ENCODE results near the gene BLVRB.

Gene BLVRB

DNA sequence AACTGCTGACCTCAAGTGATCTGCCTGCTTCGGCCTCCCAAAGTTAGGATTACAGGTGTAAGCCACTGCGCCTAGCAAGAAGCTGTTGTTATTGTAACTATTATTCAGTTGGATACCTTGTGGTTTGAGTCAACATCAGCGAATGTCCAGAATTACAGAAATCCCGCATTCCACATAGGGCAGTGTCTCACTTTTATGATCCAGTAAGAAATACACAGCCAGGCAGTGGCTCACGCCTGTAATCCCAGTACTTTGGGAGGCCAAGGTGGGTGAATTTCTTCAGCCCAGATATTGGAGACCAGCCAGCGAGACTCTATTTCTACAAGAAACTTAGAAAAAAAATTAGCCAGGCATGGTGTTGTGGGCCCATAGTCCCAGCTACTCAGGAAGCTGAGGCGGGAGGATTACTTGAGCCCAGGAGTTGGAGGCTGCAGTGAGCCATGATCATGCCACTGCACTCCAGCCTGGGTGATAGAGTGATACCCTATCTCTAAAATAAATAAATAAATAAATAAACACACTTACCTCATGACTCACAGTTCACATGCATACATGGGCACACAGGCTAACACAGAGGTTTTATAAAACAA, 45.1 kb upstream of the BLVRB start:
- no peak overlapping the region for H3K4me3 ChIP-seq (ENCODE audit: low read depth, low read length)
- no peak for DNase-seq (ENCODE audit: low read depth)
- TF ChIP-seq, protein P1, sequence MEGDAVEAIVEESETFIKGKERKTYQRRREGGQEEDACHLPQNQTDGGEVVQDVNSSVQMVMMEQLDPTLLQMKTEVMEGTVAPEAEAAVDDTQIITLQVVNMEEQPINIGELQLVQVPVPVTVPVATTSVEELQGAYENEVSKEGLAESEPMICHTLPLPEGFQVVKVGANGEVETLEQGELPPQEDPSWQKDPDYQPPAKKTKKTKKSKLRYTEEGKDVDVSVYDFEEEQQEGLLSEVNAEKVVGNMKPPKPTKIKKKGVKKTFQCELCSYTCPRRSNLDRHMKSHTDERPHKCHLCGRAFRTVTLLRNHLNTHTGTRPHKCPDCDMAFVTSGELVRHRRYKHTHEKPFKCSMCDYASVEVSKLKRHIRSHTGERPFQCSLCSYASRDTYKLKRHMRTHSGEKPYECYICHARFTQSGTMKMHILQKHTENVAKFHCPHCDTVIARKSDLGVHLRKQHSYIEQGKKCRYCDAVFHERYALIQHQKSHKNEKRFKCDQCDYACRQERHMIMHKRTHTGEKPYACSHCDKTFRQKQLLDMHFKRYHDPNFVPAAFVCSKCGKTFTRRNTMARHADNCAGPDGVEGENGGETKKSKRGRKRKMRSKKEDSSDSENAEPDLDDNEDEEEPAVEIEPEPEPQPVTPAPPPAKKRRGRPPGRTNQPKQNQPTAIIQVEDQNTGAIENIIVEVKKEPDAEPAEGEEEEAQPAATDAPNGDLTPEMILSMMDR (IDR thresholded peaks at IDR 0.05; ENCODE audit: insufficient read depth, low read depth, low read length, missing control alignments) = no peak

DNA sequence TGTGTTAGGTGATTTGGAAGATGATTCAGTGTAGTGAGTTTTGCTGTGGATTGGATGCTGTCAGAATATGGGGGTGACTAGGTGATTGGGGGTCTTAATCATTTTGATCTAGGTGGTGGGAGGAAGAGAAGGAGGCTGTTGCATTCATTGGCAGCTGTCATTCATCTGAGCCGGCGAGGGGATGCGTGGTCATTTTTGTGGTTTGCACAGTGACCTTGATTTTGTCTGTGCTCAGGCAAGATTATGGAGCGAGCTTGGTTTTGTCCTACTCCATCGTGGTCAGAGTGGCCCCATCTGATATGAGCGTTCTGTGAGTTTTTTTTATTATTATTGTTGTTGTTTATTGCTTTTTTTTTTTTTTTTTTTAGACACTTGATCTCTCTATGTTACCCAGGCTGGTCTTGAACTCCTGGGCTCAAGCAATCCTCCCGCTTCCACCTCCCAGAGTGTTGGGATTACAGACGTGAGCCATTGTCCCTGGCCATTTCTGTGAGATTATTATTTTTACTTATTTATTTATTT, 43.3 kb upstream of the BLVRB start:
- TF ChIP-seq, protein P1 (IDR thresholded peaks at IDR 0.05; ENCODE audit: insufficient read depth, low read depth, low read length, missing control alignments) = no peak
- H3K4me3 ChIP-seq (ENCODE audit: low read depth, low read length) = no peak overlapping the region
- DNase-seq (ENCODE audit: low read depth) = no peak

DNA sequence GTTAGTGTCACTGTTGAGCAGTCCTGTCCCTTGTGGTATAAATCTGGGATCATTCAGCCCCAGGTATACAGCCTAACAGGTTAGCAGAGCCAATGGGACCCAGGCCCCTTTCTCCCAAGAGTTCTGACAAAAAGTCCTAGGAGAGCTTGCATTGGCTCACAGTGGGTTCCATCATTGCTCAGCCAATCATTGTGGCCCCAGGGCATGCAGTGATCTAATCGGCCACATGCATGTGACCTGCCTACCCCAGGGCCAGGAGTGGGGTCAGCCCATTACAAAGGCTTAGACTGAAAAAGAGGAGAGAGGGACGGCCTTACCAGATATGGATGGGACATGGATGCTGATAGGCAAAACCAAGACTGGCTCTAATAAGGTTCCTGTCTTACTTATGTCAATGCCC, 42.3 kb upstream of the BLVRB start:
- TF ChIP-seq, protein P1 (IDR thresholded peaks at IDR 0.05; ENCODE audit: insufficient read depth, low read depth, low read length, missing control alignments) = no peak
- no peak for DNase-seq (ENCODE audit: low read depth)
- no peak overlapping the region for H3K4me3 ChIP-seq (ENCODE audit: low read depth, low read length)

DNA sequence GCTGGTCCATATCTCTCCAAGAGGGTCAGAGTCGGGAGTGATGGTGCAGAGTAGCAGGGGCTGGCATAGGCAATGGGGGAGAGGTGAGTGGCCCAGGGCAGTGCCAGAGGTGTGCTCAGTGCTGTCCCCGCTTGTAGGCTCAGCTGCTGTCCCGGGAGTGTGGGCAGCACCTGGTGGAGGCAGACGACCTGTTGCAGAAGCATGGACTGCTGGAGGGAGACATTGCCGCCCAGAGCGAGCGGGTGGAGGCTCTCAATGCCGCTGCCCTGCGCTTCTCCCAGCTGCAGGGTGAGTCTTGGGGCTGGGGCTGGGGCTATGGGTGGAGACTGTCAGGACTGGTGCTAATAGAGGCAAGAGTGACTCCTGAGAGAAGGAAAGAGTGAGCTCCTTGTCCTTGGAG, 40.6 kb upstream of the BLVRB start:
- H3K4me3 ChIP-seq (ENCODE audit: low read depth, low read length) = no peak overlapping the region
- TF ChIP-seq, protein P1 (IDR thresholded peaks at IDR 0.05; ENCODE audit: insufficient read depth, low read depth, low read length, missing control alignments) = no peak
- no peak for DNase-seq (ENCODE audit: low read depth)

DNA sequence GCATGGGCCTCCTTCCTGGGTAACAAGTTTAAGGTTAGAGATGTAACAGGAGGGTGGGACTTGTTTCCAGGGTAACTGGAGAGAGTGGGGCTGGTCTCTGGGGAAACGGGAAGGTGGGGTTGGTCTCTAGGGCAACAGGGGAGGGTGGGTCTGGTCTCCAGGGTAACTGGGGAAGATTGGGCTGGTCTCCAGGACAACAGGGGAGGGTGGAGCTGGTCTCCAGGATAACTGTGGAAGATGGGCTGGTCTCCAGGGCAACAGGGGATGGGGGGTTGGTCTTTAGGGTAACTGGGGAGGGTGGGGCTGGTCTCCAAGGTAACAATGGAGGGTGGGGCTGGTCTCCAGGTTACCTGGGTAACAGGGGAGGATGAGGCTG, 37.8 kb upstream of the BLVRB start:
- H3K4me3 ChIP-seq (ENCODE audit: low read depth, low read length) = no peak overlapping the region
- DNase-seq (ENCODE audit: low read depth) = no peak
- TF ChIP-seq, protein P1 (IDR thresholded peaks at IDR 0.05; ENCODE audit: insufficient read depth, low read depth, low read length, missing control alignments) = no peak

DNA sequence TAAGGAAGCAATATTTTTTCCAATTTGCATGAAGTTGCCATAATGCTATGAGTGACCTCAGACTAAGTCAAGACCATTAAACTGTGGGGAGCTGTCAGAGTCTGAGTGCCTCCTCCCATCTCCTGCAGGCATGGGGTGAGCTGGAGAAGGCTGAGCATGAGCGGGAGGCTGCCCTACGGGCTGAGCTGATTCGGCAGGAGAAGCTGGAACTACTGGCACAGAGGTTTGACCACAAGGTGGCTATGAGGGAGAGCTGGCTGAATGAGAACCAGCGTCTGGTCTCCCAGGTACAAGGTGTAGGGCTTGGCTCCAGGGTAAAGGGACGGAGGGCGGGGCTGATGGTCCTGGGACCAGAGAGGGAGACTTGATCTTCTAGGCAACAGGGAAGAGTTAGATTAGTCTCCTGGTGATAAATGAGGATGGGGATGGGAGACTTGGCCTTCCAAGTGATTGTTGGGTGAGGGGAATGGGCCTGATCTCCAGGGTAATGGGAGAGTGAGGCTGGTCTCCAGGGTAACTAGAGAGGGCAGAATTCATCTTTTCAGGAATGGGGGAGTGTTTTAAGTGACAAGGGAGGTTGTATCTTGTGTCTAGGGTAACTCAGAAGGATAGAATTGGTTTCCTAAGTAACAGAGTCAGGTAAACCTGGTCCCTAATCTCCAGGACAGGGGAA, 37.2 kb upstream of the BLVRB start:
- no peak overlapping the region for H3K4me3 ChIP-seq (ENCODE audit: low read depth, low read length)
- DNase-seq (ENCODE audit: low read depth) = no peak
- TF ChIP-seq, protein P1 (IDR thresholded peaks at IDR 0.05; ENCODE audit: insufficient read depth, low read depth, low read length, missing control alignments) = no peak

Data from GM12865 (cell line).